ENCODE results near the gene APH1A. TPM values are rescaled to one million over a fixed set of nuclear protein-coding genes. Genes with fewer than 3 reads are reported as not detected.

Gene APH1A
- total and polyA plus RNA-seq, 9 of the 15 experiments (the other 6 are each of a cell fraction or from before 2014, with no cell fraction given) = 5.6 to 123 (median 77.0) TPM

- TF ChIP-seq ZNF407 (IDR thresholded peaks at IDR 0.05; ENCODE audit: low read depth) = peak; percentile 72
- TF ChIP-seq KLF10 (CRISPR knock-in tag; IDR thresholded peaks at IDR 0.05) = no peak
- no peak for TF ChIP-seq PTBP1 (IDR thresholded peaks at IDR 0.05; ENCODE audit: low read depth, low read length)
- TF ChIP-seq RHOXF2B (CRISPR knock-in tag; conservative IDR thresholded peaks at IDR 0.05) = no peak
- TF ChIP-seq SMAD2 (IDR thresholded peaks at IDR 0.05; ENCODE audit: low read depth, low read length) = no peak
- no peak for TF ChIP-seq TCF3 (CRISPR knock-in tag; IDR thresholded peaks at IDR 0.05)
- no peak for TF ChIP-seq SMARCB1 (IDR thresholded peaks at IDR 0.05; ENCODE audit: insufficient read length, low read depth)
- TF ChIP-seq TRIM24 (IDR thresholded peaks at IDR 0.05) = no peak
- TF ChIP-seq TGIF2 (CRISPR knock-in tag; IDR thresholded peaks at IDR 0.05) = no peak
- no peak for TF ChIP-seq HDAC3 (IDR thresholded peaks at IDR 0.05; ENCODE audit: borderline replicate concordance, partially characterized antibody)
- TF ChIP-seq ZC3H8 (IDR thresholded peaks at IDR 0.05) = no peak
- TF ChIP-seq ZNF232 (CRISPR knock-in tag; IDR thresholded peaks at IDR 0.05) = no peak
- no peak for TF ChIP-seq ZNF707 (CRISPR knock-in tag; conservative IDR thresholded peaks at IDR 0.05)
- peak; percentile 92 for TF ChIP-seq ZNF316 (IDR thresholded peaks at IDR 0.05)
- no peak for TF ChIP-seq ZNF609 (CRISPR knock-in tag; IDR thresholded peaks at IDR 0.05; ENCODE audit: borderline replicate concordance)
- no peak for TF ChIP-seq ZNF197 (CRISPR knock-in tag; IDR thresholded peaks at IDR 0.05; ENCODE audit: low read depth)
Observed at GRCh38 chr1:150293433-150294253, 24.8 kb upstream of the APH1A start, which contains the start of gene MRPS21 (continued).

Measured in K562 (cell line).